Small intestine (tissue), 7 donors: ENCODE measurements around the gene STARD10. TPM values are rescaled to one million over a fixed set of nuclear protein-coding genes. Genes with fewer than 3 reads are reported as not detected.

Source experiments
- DNase-seq, 2 donors: peaks; one replicate each; pipeline versions ENCODE4 v3.0.0 to v3.0.0-alpha.2; 2013
- FAIRE-seq: peaks from 2 replicates; lab custom pipeline; 2012; peaks lifted over from hg19 to GRCh38; lab: Jason Lieb, UNC
- H3K27ac ChIP-seq, 3 donors: one replicate each; pipeline ENCODE4 v1.5.1; 2013; ENCODE audit warnings: low read length in 2 of 3, mild to moderate bottlenecking in 2 of 3, control low read depth in 1 of 3, inconsistent platforms in 1 of 3, low read depth in 1 of 3, moderate library complexity in 1 of 3
- H3K27me3 ChIP-seq, 3 donors: one replicate each; pipeline ENCODE4 v1.6.1; 2013; ENCODE audit warnings: low read length in 3 of 3, inconsistent platforms in 1 of 3; ENCODE audit not compliant: control insufficient read depth in 3 of 3, insufficient read depth in 3 of 3
- H3K36me3 ChIP-seq, 3 donors: one replicate each; pipeline ENCODE4 v1.6.1; 2013; ENCODE audit warnings: low read length in 3 of 3, inconsistent platforms in 1 of 3, low read depth in 1 of 3, mild to moderate bottlenecking in 1 of 3, moderate library complexity in 1 of 3; ENCODE audit not compliant: control insufficient read depth in 3 of 3, insufficient read depth in 2 of 3
- H3K4me1 ChIP-seq, 3 donors: one replicate each; pipeline ENCODE4 v1.6.1; 2013; ENCODE audit warnings: low read length in 2 of 3, inconsistent platforms in 1 of 3, low read depth in 1 of 3, mild to moderate bottlenecking in 1 of 3, moderate library complexity in 1 of 3; ENCODE audit not compliant: control insufficient read depth in 3 of 3, insufficient read depth in 2 of 3
- H3K4me3 ChIP-seq, 3 donors: one replicate each; pipeline ENCODE4 v1.5.1; 2013; ENCODE audit warnings: low read length in 3 of 3, control low read depth in 1 of 3, inconsistent platforms in 1 of 3, low read depth in 1 of 3, mild to moderate bottlenecking in 1 of 3, moderate library complexity in 1 of 3
- H3K9me3 ChIP-seq, 2 donors: one replicate each; pipeline ENCODE4 v1.6.1; 2013; ENCODE audit warnings: low read depth in 1 of 2, low read length in 1 of 2; ENCODE audit not compliant: control insufficient read depth in 2 of 2, insufficient read depth in 1 of 2
- WGBS, 3 donors: extraction: QIAGEN DNeasy Blood & Tissue Kit; methylation state at CpG; one replicate each; pipeline ENCODE4 v1.1.7; 2013; 5-methylcytosine and 5-hydroxymethylcytosine counted together
- polyA plus RNA-seq, 4 donors: library from polyadenylated mRNA; stranded (reverse) in 3 of 4; unstranded in 1 of 4; fragments of 200-250 nt in 3 of 4; fragments of 120-200 nt in 1 of 4; gene quantifications; one replicate each; pipeline versions ENCODE4 v1.2.1 to v1.2.3, GENCODE V29; 2013
- donor health status: healthy with polysubstance abuse.
- donor health status: control.
- donor health status: control.
- donor health status: Bipolar disorder and iron deficiency.
- donor health status: healthy.

STARD10 gene
- polyA plus RNA-seq, 4 donors = 169 to 473 (median 284) TPM

- Histone ChIP-seq H3K27me3 (no peaks in the 10 kb centered on the region), H3K9me3 (no peaks in the 10 kb centered on the region), H3K27ac (no peak overlapping the region), H3K4me1 (peaks cover 0 to 8% (median 0%) of the 10 kb centered on the region in 3 donors), H3K36me3 (peaks cover 0 to 94% (median 15%) of the 10 kb centered on the region in 3 donors), H3K4me3 (no peak overlapping the region)
- 91 to 96% (median 94%) methylated on average over 9 of the region's 9 CpGs for WGBS, 3 donors
- FAIRE-seq (no peak), DNase-seq (no peak)
Measured at GRCh38 chr11:72711141-72711540, 82.7 kb downstream of the STARD10 start.

- Histone ChIP-seq H3K36me3 (peaks cover 0 to 97% (median 21%) of the 10 kb centered on the region in 3 donors), H3K27ac (no peak overlapping the region), H3K4me1 (peaks cover 0 to 8% (median 0%) of the 10 kb centered on the region in 3 donors), H3K4me3 (no peak overlapping the region), H3K27me3 (no peaks in the 10 kb centered on the region), H3K9me3 (no peaks in the 10 kb centered on the region)
- WGBS, 3 donors = 90 to 91% (median 90%) methylated on average over 11 of the region's 11 CpGs
- DNase-seq (no peak), FAIRE-seq (no peak)
Measured at GRCh38 chr11:72710278-72710677, 83.6 kb downstream of the STARD10 start.

GRCh38 chr11:72709478-72710238 is 84.2 kb downstream of the STARD10 start:
- DNase-seq = no peak

GRCh38 chr11:72707032-72707431 is 86.8 kb downstream of the STARD10 start:
- no peaks in the 10 kb centered on the region for H3K4me1 ChIP-seq

More at GRCh38 chr11:72709478-72710238, 84.2 kb downstream of the STARD10 start:
- 96 to 98% (median 97%) methylated on average over 19 to 20 of the region's 20 CpGs for WGBS, 3 donors
- Histone ChIP-seq H3K9me3 (no peaks in the 10 kb centered on the region), H3K36me3 (peaks cover 0 to 97% (median 21%) of the 10 kb centered on the region in 3 donors), H3K27me3 (no peaks in the 10 kb centered on the region), H3K4me1 (peaks cover 0 to 8% (median 0%) of the 10 kb centered on the region in 3 donors), H3K27ac (no peak overlapping the region), H3K4me3 (no peak overlapping the region)
- FAIRE-seq = no peak

GRCh38 chr11:72706579-72706978 is 87.3 kb downstream of the STARD10 start:
- Histone ChIP-seq H3K27me3 (no peaks in the 10 kb centered on the region), H3K27ac (no peak overlapping the region), H3K4me1 (no peaks in the 10 kb centered on the region), H3K36me3 (peaks cover 6 to 99% (median 24%) of the 10 kb centered on the region in 3 donors), H3K4me3 (no peak overlapping the region), H3K9me3 (no peaks in the 10 kb centered on the region)
- no peak for FAIRE-seq
- no peak for DNase-seq
- 87 to 96% (median 95%) methylated on average over 5 of the region's 5 CpGs for WGBS, 3 donors

More at GRCh38 chr11:72707032-72707431, 86.8 kb downstream of the STARD10 start:
- WGBS, 3 donors = 96 to 98% (median 97%) methylated on average over 7 to 9 of the region's 9 CpGs
- no peak overlapping the region for H3K4me3 ChIP-seq
- H3K36me3 ChIP-seq = peaks cover 3 to 99% (median 24%) of the 10 kb centered on the region in 3 donors
- no peak for DNase-seq
- no peaks in the 10 kb centered on the region for H3K27me3 ChIP-seq
- no peak for FAIRE-seq
- H3K9me3 ChIP-seq = no peaks in the 10 kb centered on the region
- no peak overlapping the region for H3K27ac ChIP-seq

- H3K4me3 ChIP-seq = no peak overlapping the region
- H3K27me3 ChIP-seq = no peaks in the 10 kb centered on the region
- H3K4me1 ChIP-seq = no peaks in the 10 kb centered on the region
- WGBS, 3 donors = 84 to 93% (median 88%) methylated on average over 12 of the region's 12 CpGs
- peaks cover 10 to 99% (median 21%) of the 10 kb centered on the region in 3 donors for H3K36me3 ChIP-seq
- no peak for DNase-seq
- H3K27ac ChIP-seq = no peak overlapping the region
- no peaks in the 10 kb centered on the region for H3K9me3 ChIP-seq
- FAIRE-seq = no peak
Measured at GRCh38 chr11:72705442-72706365, 88.1 kb downstream of the STARD10 start.

- DNase-seq (no peak), FAIRE-seq (no peak)
- Histone ChIP-seq H3K27ac (no peak overlapping the region), H3K4me3 (no peak overlapping the region), H3K9me3 (no peaks in the 10 kb centered on the region), H3K4me1 (no peaks in the 10 kb centered on the region), H3K27me3 (no peaks in the 10 kb centered on the region), H3K36me3 (peaks cover 14 to 99% (median 17%) of the 10 kb centered on the region in 3 donors)
- WGBS, 3 donors = 60 to 68% (median 65%) methylated on average over 4 of the region's 4 CpGs
Measured at GRCh38 chr11:72704783-72705265, 89.0 kb downstream of the STARD10 start.
